Stimulated activated CD4-positive, alpha-beta T cell treated with anti-CD3 and anti-CD28 coated beads, Interleukin-15, amount 100 ng/mL, for 1 hour (primary cell): Measurements from ENCODE around the gene SF3B6.
"Not testable (repeated sequence)": the region's sequence is repeated elsewhere in the genome, so short reads cannot be mapped to it uniquely, and the experiment has no call there.

Experiments
- DNase-seq, 2 donors: peaks; one replicate each; pipeline ENCODE4 v3.0.0-alpha.2; 2020; ENCODE audit warnings: low read depth in 1 of 2, low spot score in 1 of 2

SF3B6 gene

GRCh38 chr2:24095171-24095677 lies 19.1 kb upstream of the SF3B6 start:
- not testable (repeated sequence) for DNase-seq

- not testable (repeated sequence) for DNase-seq
These were observed 17.1 kb upstream of the SF3B6 start for GRCh38 chr2:24093270-24093669.

GRCh38 chr2:24088821-24089359 lies 12.8 kb upstream of the SF3B6 start:
- DNase-seq = no peak

GRCh38 chr2:24087032-24087431 lies 10.9 kb upstream of the SF3B6 start:
- no peak for DNase-seq

GRCh38 chr2:24086241-24086640 lies 10.1 kb upstream of the SF3B6 start:
- no peak for DNase-seq

GRCh38 chr2:24085200-24085489 lies 9.0 kb upstream of the SF3B6 start:
- no peak for DNase-seq

- DNase-seq = peak; percentile 67 to 78
These were observed 8.5 kb upstream of the SF3B6 start, which contains the start of gene TP53I3 for GRCh38 chr2:24084386-24085199. Gene TP53I3, minus strand, starts transcription at chr2:24084834. Its CDS starts 508 bp downstream, at chr2:24084326.

- DNase-seq = peak in 1 of 2 donors; percentile 9
These were observed 7.7 kb upstream of the SF3B6 start for GRCh38 chr2:24083567-24084385.

- DNase-seq = no peak
These were observed 6.9 kb upstream of the SF3B6 start for GRCh38 chr2:24082787-24083566.

GRCh38 chr2:24080701-24081100 lies 4.6 kb upstream of the SF3B6 start:
- DNase-seq = no peak

GRCh38 chr2:24077879-24078278 lies 1.8 kb upstream of the SF3B6 start:
- no peak for DNase-seq

- no peak for DNase-seq
These were observed 1.4 kb upstream of the SF3B6 start for GRCh38 chr2:24077535-24077877.

- no peak for DNase-seq
These were observed 866 bp upstream of the SF3B6 start for GRCh38 chr2:24076849-24077534.

- DNase-seq = no peak
These were observed 867 bp downstream of the SF3B6 start for GRCh38 chr2:24075259-24075658.

- DNase-seq = no peak
These were observed 2.3 kb downstream of the SF3B6 start for GRCh38 chr2:24073816-24074215.

GRCh38 chr2:24072259-24072658 lies 3.9 kb downstream of the SF3B6 start:
- no peak for DNase-seq

- DNase-seq = no peak
These were observed 10.8 kb downstream of the SF3B6 start for GRCh38 chr2:24065341-24065740.

GRCh38 chr2:24058564-24059271 lies 17.4 kb downstream of the SF3B6 start:
- no peak for DNase-seq

GRCh38 chr2:24055750-24056149 lies 20.4 kb downstream of the SF3B6 start:
- no peak for DNase-seq
